H1 (cell line): ENCODE measurements around the gene BCL11A. TPM values are rescaled to one million over a fixed set of nuclear protein-coding genes. Genes with fewer than 3 reads are reported as not detected.

Experiments used
- RFX5 ChIP-seq: IDR thresholded peaks from 2 replicates; pipeline ENCODE4 v1.6.1; 2011; ENCODE audit warnings: low read depth, low read length, improper control_type of control experiment, borderline replicate concordance
- polyA plus RNA-seq, 7 experiments: library from polyadenylated mRNA; depleted of rRNA in 3 of 7; stranded (reverse) in 5 of 7; unstranded in 2 of 7; fragments of >200 nt in 5 of 7; fragments of 200-250 nt in 2 of 7; gene quantifications; 1 replicate in 5 of 7; 2 replicates in 1 of 7; 4 replicates in 1 of 7; pipeline versions ENCODE4 v1.2.1 to v1.2.3, GENCODE V29; 2011 to 2013; ENCODE audit warnings: missing spikeins in 2 of 7, mixed read lengths in 2 of 7
- total RNA-seq: library from RNA; stranded (reverse); fragmentation: NEBNext Ultra II Directional; extraction: Animal tissue kit (Norgen Biotek cat#: 25700); gene quantifications from 2 replicates; pipeline ENCODE4 v1.2.1, GENCODE V29; 2021

BCL11A gene
- total and polyA plus RNA-seq, 2 of the 8 experiments (the other 6 are each of a cell fraction or from before 2014, with no cell fraction given): 11.9 to 59.3 TPM

DNA sequence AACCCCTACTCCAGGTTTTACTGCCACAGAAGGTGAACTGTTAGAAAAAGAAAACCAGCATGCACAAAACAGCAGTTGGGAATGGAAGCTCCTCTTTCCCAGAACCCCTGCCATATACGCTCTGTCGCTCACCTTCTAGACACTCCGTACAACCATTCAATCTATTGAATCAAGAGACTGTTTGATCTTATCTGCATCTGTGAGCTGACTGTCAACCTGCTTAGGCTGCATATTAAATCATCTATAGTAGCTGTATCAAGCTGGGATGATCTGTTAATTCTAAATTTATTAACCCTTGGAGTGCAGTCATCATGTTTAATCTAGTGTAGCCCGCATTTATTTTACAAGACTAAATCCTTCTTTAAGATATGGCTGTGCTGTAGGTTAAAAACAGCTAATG lies 13.6 kb upstream of the BCL11A start (continued):
- TF ChIP-seq RFX5: no peak
